NK-92 (cell line): ENCODE results near the gene SLC25A15.
"Not testable (repeated sequence)": the region's sequence is repeated elsewhere in the genome, so short reads cannot be mapped to it uniquely, and the experiment has no call there.

Source experiments
- DNase-seq: peaks from one replicate; lab custom pipeline; 2025; ENCODE audit not compliant: unreplicated experiment; lab: John Stamatoyannopoulos, UW

Gene SLC25A15

DNA sequence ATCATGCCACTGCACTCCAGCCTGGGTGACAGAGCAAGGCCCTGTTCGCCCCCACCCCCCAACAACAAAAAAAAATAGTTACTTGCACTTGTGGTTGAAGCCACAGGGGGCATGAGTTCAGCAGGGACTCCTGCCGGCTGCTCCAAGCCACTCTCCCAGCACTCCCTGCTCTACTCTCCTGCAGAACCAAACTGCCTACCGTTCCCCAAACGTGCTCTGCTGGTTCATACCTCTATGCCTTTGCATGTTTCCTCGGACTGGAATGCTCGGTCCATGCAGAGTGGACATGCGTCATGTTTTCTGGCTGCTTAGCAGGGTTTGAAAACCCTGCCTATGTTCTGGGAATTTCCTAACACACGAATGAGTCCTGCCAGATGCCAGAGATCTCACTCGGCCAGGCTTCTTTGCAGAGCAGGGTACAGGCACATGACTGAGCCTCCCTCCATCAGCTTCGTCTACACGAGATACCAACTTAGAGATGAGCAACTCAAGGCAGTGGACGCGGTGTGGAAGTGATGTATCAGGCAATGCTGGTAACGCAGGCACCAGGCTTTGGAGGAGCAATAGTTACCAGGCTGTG is 8.5 kb upstream of the SLC25A15 start:
- no peak for DNase-seq

- no peak for DNase-seq
Measured at GRCh38 chr13:40781717-40782116, 7.7 kb upstream of the SLC25A15 start.

DNA sequence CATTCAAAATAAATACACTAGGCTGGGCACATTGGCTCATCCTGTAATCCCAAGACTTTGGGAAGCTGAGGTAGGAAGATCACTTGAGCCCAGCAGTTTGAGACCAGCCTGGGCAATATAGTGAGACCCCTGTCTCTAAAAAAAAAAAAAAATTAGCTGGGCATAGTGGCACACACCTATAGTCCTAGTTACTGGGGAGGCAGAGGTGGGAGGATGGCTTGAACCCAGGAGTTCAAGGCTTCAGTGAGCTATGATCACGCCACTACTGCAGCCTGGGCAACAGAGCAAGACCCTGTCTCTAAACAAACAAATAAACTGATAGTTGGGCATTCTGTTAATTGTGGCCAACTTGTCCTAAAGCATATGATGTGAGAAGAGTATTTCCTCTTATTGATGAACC is 6.4 kb upstream of the SLC25A15 start:
- not testable (repeated sequence) for DNase-seq

GRCh38 chr13:40784540-40784939 is 4.9 kb upstream of the SLC25A15 start:
- no peak for DNase-seq

GRCh38 chr13:40786568-40786996 is 2.8 kb upstream of the SLC25A15 start:
- DNase-seq: no peak

DNA sequence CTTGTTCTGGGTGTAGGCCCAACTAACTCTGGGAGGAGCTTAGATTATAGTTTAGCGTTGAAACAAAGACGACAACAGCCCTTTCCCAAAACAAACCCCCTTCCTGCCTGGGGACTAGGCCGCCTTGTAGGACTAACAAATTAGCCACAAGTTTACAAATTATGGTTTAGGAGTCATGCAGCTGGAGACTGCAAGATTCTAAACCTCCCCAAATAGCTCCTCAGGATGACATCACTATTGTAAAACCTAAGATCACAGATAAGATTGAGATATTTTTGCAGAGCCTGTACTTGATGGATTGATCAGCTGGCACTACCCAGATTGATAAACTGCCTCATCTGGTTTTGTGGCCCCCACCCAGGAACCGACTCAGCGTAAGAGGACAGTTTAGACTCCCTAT is 2.3 kb upstream of the SLC25A15 start:
- DNase-seq: no peak

GRCh38 chr13:40788540-40789274 is 704 bp upstream of the SLC25A15 start:
- not testable (repeated sequence) for DNase-seq

- DNase-seq: no peak
Measured at GRCh38 chr13:40790154-40790616, 774 bp downstream of the SLC25A15 start.

- DNase-seq: no peak
Measured at GRCh38 chr13:40792284-40793051, 3.1 kb downstream of the SLC25A15 start.

DNA sequence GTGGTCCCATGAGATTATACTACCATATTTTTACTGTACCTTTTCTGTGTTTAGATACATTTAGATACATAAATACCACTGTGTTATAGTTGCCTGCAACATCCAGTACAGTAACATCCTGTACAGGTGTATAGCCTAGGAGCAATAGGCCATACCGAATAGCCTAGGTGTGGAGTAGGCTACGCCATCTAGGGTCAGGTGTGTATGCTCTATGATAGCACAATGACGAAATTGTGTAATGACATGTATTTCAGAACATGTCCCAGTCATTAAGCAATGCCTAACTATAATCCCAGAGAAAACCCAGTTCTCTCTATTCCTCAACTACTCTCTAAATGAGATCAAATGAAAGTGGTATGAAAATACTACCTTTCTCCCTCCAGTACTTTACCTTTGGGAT is 3.9 kb downstream of the SLC25A15 start:
- DNase-seq: no peak

DNA sequence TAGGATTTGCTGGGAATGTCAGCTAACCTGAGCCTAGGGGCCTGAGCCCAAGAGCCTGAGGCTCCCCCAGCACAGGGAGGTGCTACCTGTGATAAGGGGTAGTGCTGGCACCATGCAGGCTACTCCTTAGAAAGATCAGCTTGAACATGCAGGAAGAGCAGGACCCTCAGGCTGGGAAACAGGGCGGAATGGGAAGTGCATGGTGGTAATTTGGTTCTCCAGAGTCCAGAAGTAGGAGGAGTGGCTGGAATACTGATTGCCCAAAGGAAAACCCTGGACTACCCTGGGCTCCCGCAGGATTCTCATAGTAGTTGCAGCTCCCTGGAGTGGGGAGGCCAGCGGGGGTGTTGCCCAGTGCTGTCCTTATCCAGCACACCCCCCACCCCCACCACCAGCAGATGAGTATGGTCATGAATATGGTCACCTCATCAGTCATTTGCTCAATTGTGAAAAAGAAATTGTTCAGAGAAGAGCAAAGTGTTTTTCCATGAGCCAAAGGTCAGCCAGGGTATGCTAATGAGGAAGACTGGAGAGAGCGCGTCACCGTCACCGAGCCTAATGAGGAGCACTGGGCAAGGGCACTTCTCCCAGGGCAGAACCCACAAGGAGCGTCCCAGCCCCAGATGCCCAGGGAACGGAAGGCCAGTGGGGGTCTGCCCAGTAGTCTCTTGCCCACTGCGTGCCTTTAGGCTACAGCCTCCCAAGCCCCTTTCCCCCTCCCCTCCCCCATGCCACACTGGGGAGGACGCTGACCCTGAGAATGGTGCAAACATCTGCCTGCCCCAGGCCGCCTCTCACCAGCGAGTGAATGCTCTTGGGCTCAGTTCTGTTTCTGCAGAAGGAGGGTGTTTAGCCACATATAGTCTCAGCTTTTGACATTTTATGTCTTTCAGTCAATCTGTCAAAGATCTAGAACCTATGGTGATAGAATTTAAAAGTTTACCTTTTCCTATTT is 5.3 kb downstream of the SLC25A15 start:
- DNase-seq: no peak

DNA sequence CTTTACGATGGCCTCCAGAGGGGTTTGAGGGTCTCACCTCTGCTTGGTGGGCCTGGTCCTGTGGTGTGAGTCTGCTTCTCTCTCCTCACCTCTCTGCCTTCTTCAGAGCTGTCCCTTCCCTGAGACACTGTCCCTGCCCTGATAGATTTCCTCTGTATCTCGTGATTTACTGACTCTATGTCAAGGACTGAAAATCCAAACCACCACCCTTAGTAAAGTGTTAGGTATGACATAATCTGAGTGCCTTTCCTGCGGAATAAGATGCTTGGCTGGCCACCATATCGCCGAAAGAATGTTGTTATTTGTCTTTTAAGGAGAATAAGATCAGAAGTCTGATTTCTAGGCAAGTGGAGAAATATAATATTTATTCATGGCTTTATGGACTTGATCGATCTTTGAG is 7.2 kb downstream of the SLC25A15 start:
- DNase-seq: no peak

DNA sequence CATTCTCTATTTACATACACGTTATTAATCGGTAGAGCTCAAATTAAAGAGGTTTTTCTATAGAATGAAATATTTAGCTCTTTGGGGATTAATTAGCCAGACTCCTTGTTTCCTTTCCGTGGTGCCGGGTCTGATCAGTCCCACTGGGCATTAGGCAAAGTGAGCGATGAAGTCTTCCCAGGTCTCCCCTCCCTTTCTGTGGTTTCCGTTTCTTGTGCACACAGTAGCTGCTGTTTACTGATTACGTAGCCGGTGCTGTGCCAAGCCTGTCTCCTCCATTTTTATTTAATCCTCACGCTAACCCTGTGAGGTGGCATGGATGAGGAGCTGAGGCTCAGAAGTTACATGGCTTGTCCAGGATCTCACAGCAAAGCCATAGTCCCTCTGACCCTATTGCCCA is 9.0 kb downstream of the SLC25A15 start:
- DNase-seq: no peak

GRCh38 chr13:40799508-40799907 is 10.1 kb downstream of the SLC25A15 start:
- DNase-seq: no peak

- DNase-seq: no peak
Measured at GRCh38 chr13:40800559-40800958, 11.1 kb downstream of the SLC25A15 start.

DNA sequence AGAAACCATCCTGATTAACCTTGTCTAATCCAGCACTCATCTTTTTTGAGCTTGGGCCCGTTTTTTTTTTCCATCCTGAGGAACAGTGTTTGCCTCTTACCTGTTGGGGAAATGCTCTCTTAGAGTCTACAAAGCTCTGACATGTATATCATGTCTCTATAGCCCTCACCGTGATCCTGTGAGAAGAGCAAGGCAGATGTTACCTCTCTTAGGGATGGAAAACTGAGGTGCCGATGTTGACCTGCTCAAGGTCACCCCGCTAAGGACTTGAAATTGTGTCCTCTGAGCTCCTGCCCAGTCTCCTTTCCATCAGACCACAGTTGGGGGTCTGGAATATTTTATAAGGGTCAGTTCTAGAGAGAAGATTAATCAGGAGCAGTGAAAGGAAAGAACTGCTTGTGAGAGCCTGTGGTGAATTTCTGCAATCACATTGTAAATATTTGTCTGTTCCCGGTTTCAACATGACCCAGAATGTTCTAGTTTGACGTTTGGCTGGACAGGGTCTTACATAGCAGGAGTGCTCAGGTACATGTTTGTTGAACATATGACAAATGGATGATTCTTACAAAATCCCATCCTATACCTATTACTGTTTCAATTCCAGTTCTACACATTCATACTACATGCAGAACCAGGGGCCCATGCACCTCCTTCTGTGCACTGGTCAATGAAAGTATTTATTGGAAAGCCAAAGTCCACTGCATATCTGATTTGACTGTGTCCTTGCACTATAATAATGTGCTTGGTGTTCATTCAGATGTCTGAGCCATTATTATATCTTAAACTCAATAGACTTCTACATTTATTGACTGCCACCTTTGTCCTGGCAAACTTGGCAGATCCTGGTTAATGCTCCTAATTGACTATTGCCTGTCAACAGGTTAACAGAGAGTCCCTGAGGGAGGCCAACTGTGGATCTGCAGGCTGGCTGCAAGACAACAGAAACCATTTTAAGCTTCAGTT is 12.1 kb downstream of the SLC25A15 start:
- DNase-seq: no peak

GRCh38 chr13:40803316-40803715 is 13.9 kb downstream of the SLC25A15 start:
- DNase-seq: no peak

DNA sequence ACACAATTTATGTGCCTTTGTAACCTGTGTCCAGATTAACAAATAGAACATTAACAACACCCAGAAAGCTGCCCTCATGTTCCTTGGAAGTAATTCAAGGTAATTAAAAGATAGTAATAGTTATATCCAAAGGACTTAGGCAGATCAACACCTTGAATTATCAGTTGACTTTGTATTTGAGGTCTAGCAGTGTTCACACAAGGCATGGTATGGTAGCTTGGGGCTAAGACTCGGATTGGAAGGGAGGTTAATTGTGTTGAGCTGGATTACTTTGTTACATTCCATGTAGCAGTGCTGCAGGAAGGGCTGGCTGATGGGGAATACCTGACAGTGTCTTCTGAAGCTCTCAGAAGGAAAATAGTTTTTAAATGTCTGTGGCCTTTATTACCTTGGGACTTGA is 16.8 kb downstream of the SLC25A15 start:
- no peak for DNase-seq

- DNase-seq: no peak
Measured at GRCh38 chr13:40809471-40809870, 20.1 kb downstream of the SLC25A15 start.

- DNase-seq: no peak
Measured at GRCh38 chr13:40812102-40812501, 22.7 kb downstream of the SLC25A15 start.
